MM.1S (cell line): ENCODE measurements around the gene NTN1.

Source experiments
- EZH2phosphoT487 ChIP-seq: fragments of 300-600 bp; sonication (generic); IDR thresholded peaks from 2 replicates; pipeline ENCODE4 v1.6.1; 2018; ENCODE audit warnings: antibody characterized with exemption, low read length
- TF ChIP-seq, protein P1 (sequence below): fragments of 300-600 bp; sonication (generic); IDR thresholded peaks from 2 replicates; pipeline ENCODE4 v1.5.1; 2016; ENCODE audit warnings: antibody characterized with exemption, low read length, mixed read lengths

DNA sequence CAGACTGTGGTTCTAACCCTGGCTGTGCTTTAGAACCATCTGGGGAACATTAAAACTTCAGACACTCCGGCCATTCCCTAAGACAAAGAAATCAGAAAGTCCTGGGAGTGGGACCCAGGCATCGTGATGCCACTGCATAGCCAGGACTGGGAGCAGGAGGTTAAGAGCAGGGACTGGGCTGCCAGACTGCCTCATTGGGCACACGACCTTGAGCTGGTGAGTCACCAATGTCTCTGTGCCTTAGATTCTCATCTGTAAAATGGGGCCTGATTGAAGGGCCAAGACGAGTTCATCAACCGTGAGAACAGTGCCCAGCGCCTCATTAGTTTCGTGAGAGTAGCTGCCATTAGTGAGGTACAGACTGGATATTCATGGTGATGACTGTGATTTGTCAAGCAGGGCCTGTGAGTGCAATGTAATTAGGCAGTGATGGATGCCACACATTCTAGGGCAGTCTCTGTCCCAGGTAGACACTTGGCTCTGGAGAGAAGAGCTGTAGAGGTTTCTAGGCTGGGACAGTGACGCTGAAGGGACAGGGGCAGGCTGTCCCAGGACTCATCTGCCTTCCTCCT lies 196.8 kb downstream of the NTN1 start:
- TF ChIP-seq, protein P1, sequence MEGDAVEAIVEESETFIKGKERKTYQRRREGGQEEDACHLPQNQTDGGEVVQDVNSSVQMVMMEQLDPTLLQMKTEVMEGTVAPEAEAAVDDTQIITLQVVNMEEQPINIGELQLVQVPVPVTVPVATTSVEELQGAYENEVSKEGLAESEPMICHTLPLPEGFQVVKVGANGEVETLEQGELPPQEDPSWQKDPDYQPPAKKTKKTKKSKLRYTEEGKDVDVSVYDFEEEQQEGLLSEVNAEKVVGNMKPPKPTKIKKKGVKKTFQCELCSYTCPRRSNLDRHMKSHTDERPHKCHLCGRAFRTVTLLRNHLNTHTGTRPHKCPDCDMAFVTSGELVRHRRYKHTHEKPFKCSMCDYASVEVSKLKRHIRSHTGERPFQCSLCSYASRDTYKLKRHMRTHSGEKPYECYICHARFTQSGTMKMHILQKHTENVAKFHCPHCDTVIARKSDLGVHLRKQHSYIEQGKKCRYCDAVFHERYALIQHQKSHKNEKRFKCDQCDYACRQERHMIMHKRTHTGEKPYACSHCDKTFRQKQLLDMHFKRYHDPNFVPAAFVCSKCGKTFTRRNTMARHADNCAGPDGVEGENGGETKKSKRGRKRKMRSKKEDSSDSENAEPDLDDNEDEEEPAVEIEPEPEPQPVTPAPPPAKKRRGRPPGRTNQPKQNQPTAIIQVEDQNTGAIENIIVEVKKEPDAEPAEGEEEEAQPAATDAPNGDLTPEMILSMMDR, result no peak
- TF ChIP-seq EZH2phosphoT487, result no peak
